OCI-LY7 (cell line): ENCODE results near the gene HBM. TPM values are rescaled to one million over a fixed set of nuclear protein-coding genes. Genes with fewer than 3 reads are reported as not detected.

Source experiments
- Bru-seq: library from RNA; stranded (reverse); fragments of 400-500 nt; gene quantifications from one replicate; lab custom pipeline; 2021; lab: Mats Ljungman, UMichigan
- BruChase-seq, 2 experiments: library from RNA; stranded (reverse); fragments of 400-500 nt; gene quantifications; one replicate each; lab custom pipeline; 2021; lab: Mats Ljungman, UMichigan
- BruUV-seq: library from RNA; stranded (reverse); fragments of 400-500 nt; replicated peaks from 2 replicates; lab custom pipeline; 2021; lab: Mats Ljungman, UMichigan
- CTCF ChIA-PET: fragments of 300-600 bp; sonication (Branson Sonifier 250); formaldehyde crosslinking; loops from one replicate; lab custom pipeline; 2022; ENCODE audit warnings: antibody characterized with exemption; ENCODE audit not compliant: unreplicated experiment; lab: Charles Lee
- POLR2A ChIA-PET: fragments of 300-600 bp; sonication (Branson Sonifier 250); formaldehyde crosslinking; loops from one replicate; lab custom pipeline; 2022; ENCODE audit warnings: antibody characterized with exemption; lab: Charles Lee
- DNase-seq: peaks from one replicate; pipeline ENCODE4 v3.0.0-alpha.2; 2015; ENCODE audit warnings: low spot score
- H2AFZ ChIP-seq: fragments of 200-600 bp; sonication (generic), shearing (Covaris generic); 2 replicates; pipeline ENCODE4 v1.6.1; 2014; ENCODE audit warnings: mild to moderate bottlenecking, antibody characterized with exemption, low read length, moderate library complexity
- H3K27ac ChIP-seq: fragments of 200-600 bp; sonication (generic); 2 replicates; pipeline ENCODE4 v1.5.1; 2014; ENCODE audit warnings: mixed run types, low read depth, mild to moderate bottlenecking, moderate library complexity, low read length, inconsistent platforms; ENCODE audit not compliant: poor library complexity, severe bottlenecking
- H3K36me3 ChIP-seq: fragments of 200-600 bp; sonication (generic); 2 replicates; pipeline ENCODE4 v1.6.1; 2014; ENCODE audit warnings: mild to moderate bottlenecking, antibody characterized with exemption, low read length, moderate library complexity, mixed read lengths; ENCODE audit not compliant: insufficient read depth
- H3K4me1 ChIP-seq: fragments of 200-600 bp; sonication (generic); 2 replicates; pipeline ENCODE4 v1.5.1; 2014; ENCODE audit warnings: mild to moderate bottlenecking, low read length; ENCODE audit not compliant: insufficient read depth, poor library complexity, severe bottlenecking
- H3K4me2 ChIP-seq: fragments of 200-600 bp; sonication (generic); 2 replicates; pipeline ENCODE4 v1.6.1; 2014; ENCODE audit warnings: mild to moderate bottlenecking, low read length
- H3K4me3 ChIP-seq: fragments of 200-600 bp; sonication (generic); 2 replicates; pipeline ENCODE4 v1.5.1; 2014; ENCODE audit warnings: mild to moderate bottlenecking, low read depth, low read length; ENCODE audit not compliant: poor library complexity, severe bottlenecking
- H3K79me2 ChIP-seq: fragments of 200-600 bp; sonication (generic); 2 replicates; pipeline ENCODE4 v1.6.1; 2016; ENCODE audit warnings: low read depth, mild to moderate bottlenecking, low read length, moderate library complexity, mixed read lengths; ENCODE audit not compliant: insufficient read depth
- H3K9me2 ChIP-seq: fragments of 200-600 bp; sonication (generic); 2 replicates; pipeline ENCODE4 v1.6.1; 2016; ENCODE audit warnings: mild to moderate bottlenecking, low read length, mixed read lengths; ENCODE audit not compliant: insufficient read depth
- H3K9me3 ChIP-seq: fragments of 200-600 bp; sonication (generic); 2 replicates; pipeline ENCODE4 v1.6.1; 2014; ENCODE audit warnings: mild to moderate bottlenecking, mixed run types, low read length, mixed read lengths
- H4K20me1 ChIP-seq: fragments of 200-600 bp; sonication (generic); 2 replicates; pipeline ENCODE4 v1.6.1; 2014; ENCODE audit warnings: mild to moderate bottlenecking, antibody characterized with exemption, low read length, moderate library complexity, mixed read lengths; ENCODE audit not compliant: insufficient read depth
- CTCF ChIP-seq: fragments of 200-600 bp; sonication (generic); conservative IDR thresholded peaks from 2 replicates; pipeline ENCODE4 v1.5.1; 2014; ENCODE audit warnings: mild to moderate bottlenecking, antibody characterized with exemption, low read length, moderate library complexity, mixed read lengths
- EZH2phosphoT487 ChIP-seq: fragments of 200-600 bp; sonication (generic); IDR thresholded peaks from 2 replicates; pipeline ENCODE4 v1.6.1; 2018; ENCODE audit warnings: low read depth, borderline replicate concordance, mild to moderate bottlenecking, mixed run types, antibody characterized with exemption, low read length, moderate library complexity, mixed read lengths
- intact Hi-C: fragments of 100-400 bp; cut with micrococcal nuclease; formaldehyde crosslinking; loops from one replicate; pipeline ENCODE4 v1.10.0; 2022; ENCODE audit not compliant: unreplicated experiment
- long read RNA-seq: library from polyadenylated mRNA; stranded (forward); transcript quantifications from one replicate; pipeline ENCODE4 v2.0.0, GENCODE V29; 2022
- total RNA-seq, 2 experiments: library from RNA; depleted of rRNA in 1 of 2; stranded (reverse); fragments of >200 nt in 1 of 2; shearing (Covaris generic) in 1 of 2; gene quantifications; 2 replicates each; pipeline ENCODE4 v1.2.3, GENCODE V29; 2014 to 2022

Gene HBM, protein sequence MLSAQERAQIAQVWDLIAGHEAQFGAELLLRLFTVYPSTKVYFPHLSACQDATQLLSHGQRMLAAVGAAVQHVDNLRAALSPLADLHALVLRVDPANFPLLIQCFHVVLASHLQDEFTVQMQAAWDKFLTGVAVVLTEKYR
- not detected in 2 replicates for total RNA-seq (2014; rRNA removed; shearing (Covaris generic))
- total RNA-seq (2022), result not detected in 2 replicates
- not detected for Bru-seq, nascent RNA
- BruChase-seq, experiment 1, labeled RNA remaining after a 6-hour chase, result not detected
- BruChase-seq, experiment 2, labeled RNA remaining after a 2-hour chase, result not detected
- long read RNA-seq, result 0 reads

DNA sequence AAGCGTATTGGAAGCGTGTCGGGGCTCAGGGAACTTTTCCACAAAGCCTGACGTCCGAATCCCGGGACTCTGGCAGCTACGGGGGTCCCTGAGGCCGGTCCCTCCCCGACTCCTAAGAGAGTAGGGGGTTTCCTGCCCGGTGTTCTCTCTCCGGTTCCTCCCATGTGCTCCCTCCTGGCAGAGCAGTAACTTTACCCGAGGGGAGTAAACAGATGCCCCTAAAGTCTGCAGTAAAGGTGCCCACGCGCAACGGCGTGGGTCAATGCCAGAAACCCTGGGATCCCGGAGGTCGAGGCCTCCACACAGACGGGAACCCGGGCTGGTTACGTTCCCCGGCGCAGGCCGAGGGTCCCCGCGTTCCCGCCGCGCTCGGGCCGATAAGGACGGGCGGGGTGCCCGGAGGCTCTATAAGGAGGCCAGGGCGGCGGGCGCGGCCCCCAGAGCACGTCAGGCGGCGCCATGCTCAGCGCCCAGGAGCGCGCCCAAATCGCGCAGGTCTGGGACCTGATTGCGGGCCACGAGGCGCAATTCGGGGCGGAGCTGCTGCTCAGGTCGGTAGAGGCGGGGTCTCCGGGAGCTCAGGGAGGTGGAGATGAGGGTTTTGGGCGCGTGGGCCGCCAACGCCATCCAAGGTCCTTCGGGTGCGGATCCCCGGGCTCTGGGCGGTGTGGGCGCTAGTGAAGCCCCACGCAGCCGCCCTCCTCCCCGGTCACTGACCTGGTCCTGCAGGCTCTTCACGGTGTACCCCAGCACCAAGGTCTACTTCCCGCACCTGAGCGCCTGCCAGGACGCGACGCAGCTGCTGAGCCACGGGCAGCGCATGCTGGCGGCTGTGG, at the start of gene HBM:
Gene HBM (plus strand): TSS at position 440 of the 836 bp plus-strand sequence. CDS start 20 bp downstream, at position 460.
- intact Hi-C loops, result no loop called here

DNA sequence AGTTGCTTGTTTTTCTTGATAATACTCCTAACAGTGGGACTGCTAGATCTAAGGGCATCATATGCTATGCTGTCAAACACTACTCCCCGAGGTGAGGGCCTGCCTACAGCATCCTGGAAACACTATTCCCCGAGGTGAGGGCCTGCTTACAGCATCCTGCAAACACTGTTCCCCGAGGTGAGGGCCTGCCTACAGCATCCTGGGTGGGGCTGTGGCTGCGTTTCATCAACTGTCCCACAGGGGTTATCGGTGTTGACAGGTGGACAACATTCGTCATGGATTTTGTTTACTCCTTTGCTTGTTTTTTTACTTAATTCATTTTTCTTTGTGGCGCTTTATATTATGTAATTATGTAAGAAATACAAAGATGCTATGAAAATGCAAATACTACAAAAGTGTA, 49.8 kb upstream of the HBM start:
- H3K36me3 ChIP-seq, result peaks cover 50% of the 10 kb centered on the region
- H3K9me2 ChIP-seq, result no peaks in the 10 kb centered on the region
- no peak overlapping the region for H3K27ac ChIP-seq
- POLR2A ChIA-PET, result no interaction called here
- TF ChIP-seq EZH2phosphoT487 (no peak), CTCF (no peak)
- no peak overlapping the region for H3K4me3 ChIP-seq
- H3K4me2 ChIP-seq, result no peak overlapping the region
- DNase-seq, result no peak
- BruUV-seq, result no TSS peak
- intact Hi-C loops, result no loop called here
- no peaks in the 10 kb centered on the region for H3K9me3 ChIP-seq
- H4K20me1 ChIP-seq, result no peaks in the 10 kb centered on the region; the same call in 1 of the 2 replicates
- no peak overlapping the region for H2AFZ ChIP-seq
- no peaks in the 10 kb centered on the region for H3K79me2 ChIP-seq
- CTCF ChIA-PET, result no interaction called here
- H3K4me1 ChIP-seq, result no peaks in the 10 kb centered on the region

More for the DNA sequence above, at the start of gene HBM:
- BruUV-seq, result no TSS peak
- Histone ChIP-seq H3K36me3 (no peaks in the 10 kb centered on the region), H3K9me2 (no peaks in the 10 kb centered on the region), H3K4me3 (no peak within 1 kb of the TSS), H4K20me1 (no peaks in the 10 kb centered on the region), H3K4me2 (no peak within 1 kb of the TSS), H3K4me1 (no peaks in the 10 kb centered on the region), H3K27ac (no peak within 1 kb of the TSS), H2AFZ (no peak within 1 kb of the TSS), H3K79me2 (no peaks in the 10 kb centered on the region), H3K9me3 (no peaks in the 10 kb centered on the region)
- CTCF ChIA-PET, result no interaction called here
- no peak for DNase-seq
- POLR2A ChIA-PET, result no interaction called here
- TF ChIP-seq CTCF, result no peak
- no peak for TF ChIP-seq EZH2phosphoT487
